ENCODE data around the gene UBE2V1.
A peak's percentile ranks its signal among the peaks of the same experiment; 100 is the strongest.

UBE2V1 gene

GRCh38 chr20:50149481-50150254 lies 36.7 kb upstream of the UBE2V1 start:
- DNase-seq (ENCODE audit: low read depth), result no peak
- H3K4me3 ChIP-seq (replicated peaks; ENCODE audit: low read depth, low read length), result no peak overlapping the region
- TF ChIP-seq CTCF (IDR thresholded peaks at IDR 0.05; ENCODE audit: low read length, missing control alignments), result no peak

- DNase-seq (ENCODE audit: low read depth), result no peak
Measured at GRCh38 chr20:50146732-50147662, 34.0 kb upstream of the UBE2V1 start.

GRCh38 chr20:50146214-50146613 lies 33.3 kb upstream of the UBE2V1 start:
- TF ChIP-seq CTCF (IDR thresholded peaks at IDR 0.05; ENCODE audit: low read length, missing control alignments), result no peak
- DNase-seq (ENCODE audit: low read depth), result no peak
- H3K4me3 ChIP-seq (replicated peaks; ENCODE audit: low read depth, low read length), result no peak overlapping the region

More at GRCh38 chr20:50146732-50147662, 34.0 kb upstream of the UBE2V1 start:
- no peak for TF ChIP-seq CTCF (IDR thresholded peaks at IDR 0.05; ENCODE audit: low read length, missing control alignments)
- no peak overlapping the region for H3K4me3 ChIP-seq (replicated peaks; ENCODE audit: low read depth, low read length)

- H3K4me3 ChIP-seq (replicated peaks; ENCODE audit: low read depth, low read length), result no peak overlapping the region
- DNase-seq (ENCODE audit: low read depth), result no peak
- no peak for TF ChIP-seq CTCF (IDR thresholded peaks at IDR 0.05; ENCODE audit: low read length, missing control alignments)
Measured at GRCh38 chr20:50145566-50145965, 32.6 kb upstream of the UBE2V1 start.

- DNase-seq (ENCODE audit: low read depth), result peak; percentile 99
- no peak overlapping the region for H3K4me3 ChIP-seq (replicated peaks; ENCODE audit: low read depth, low read length)
- no peak for TF ChIP-seq CTCF (IDR thresholded peaks at IDR 0.05; ENCODE audit: low read length, missing control alignments)
Measured at GRCh38 chr20:50144362-50144761, 31.4 kb upstream of the UBE2V1 start.

GRCh38 chr20:50142812-50143211 lies 29.9 kb upstream of the UBE2V1 start:
- no peak for TF ChIP-seq CTCF (IDR thresholded peaks at IDR 0.05; ENCODE audit: low read length, missing control alignments)
- no peak for DNase-seq (ENCODE audit: low read depth)

More at GRCh38 chr20:50142812-50143211, 29.9 kb upstream of the UBE2V1 start:
- H3K4me3 ChIP-seq (replicated peaks; ENCODE audit: low read depth, low read length), result no peak overlapping the region

Data from fibroblast of pulmonary artery (primary cell).